Body of pancreas (tissue), 4 donors: ENCODE data around the gene CRISP1.

ENCODE experiments used
- POLR2A ChIP-seq, 3 donors: fragments of 450-650 bp; IDR thresholded peaks; one replicate each; pipeline ENCODE4 v1.6.1; 2016; ENCODE audit warnings: antibody characterized with exemption in 3 of 3, mild to moderate bottlenecking in 2 of 3
- TF ChIP-seq, protein P1 (sequence below), 7 experiments: fragments of 450-650 bp in 4 of 7; fragments of 200-600 bp in 3 of 7; sonication (generic) in 3 of 7; IDR thresholded peaks; one replicate each; pipeline ENCODE4 v1.5.1; 2016 to 2019; ENCODE audit warnings: antibody characterized with exemption in 7 of 7

DNA sequence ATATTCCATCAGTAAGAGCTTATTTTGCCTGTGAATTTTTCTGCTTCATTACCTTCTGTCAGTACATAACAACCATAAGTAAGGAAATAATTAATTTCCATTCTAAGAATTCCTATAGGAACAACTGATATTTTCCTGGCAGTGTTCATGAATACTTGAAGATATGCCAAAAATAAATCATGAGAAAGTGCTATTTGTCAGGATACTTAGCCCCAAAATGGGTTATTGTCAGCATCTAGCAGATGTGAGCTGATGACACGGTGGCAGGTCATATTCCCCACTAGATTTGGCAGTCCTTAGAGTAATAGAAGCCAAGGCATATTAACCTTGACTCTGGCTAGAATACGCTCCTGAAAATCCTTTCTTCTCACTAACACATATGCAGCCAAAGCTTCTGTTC lies 43.2 kb upstream of the CRISP1 start:
- TF ChIP-seq, protein P1, sequence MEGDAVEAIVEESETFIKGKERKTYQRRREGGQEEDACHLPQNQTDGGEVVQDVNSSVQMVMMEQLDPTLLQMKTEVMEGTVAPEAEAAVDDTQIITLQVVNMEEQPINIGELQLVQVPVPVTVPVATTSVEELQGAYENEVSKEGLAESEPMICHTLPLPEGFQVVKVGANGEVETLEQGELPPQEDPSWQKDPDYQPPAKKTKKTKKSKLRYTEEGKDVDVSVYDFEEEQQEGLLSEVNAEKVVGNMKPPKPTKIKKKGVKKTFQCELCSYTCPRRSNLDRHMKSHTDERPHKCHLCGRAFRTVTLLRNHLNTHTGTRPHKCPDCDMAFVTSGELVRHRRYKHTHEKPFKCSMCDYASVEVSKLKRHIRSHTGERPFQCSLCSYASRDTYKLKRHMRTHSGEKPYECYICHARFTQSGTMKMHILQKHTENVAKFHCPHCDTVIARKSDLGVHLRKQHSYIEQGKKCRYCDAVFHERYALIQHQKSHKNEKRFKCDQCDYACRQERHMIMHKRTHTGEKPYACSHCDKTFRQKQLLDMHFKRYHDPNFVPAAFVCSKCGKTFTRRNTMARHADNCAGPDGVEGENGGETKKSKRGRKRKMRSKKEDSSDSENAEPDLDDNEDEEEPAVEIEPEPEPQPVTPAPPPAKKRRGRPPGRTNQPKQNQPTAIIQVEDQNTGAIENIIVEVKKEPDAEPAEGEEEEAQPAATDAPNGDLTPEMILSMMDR (IDR thresholded peaks at IDR 0.05), result no peak
- TF ChIP-seq POLR2A (IDR thresholded peaks at IDR 0.05), result no peak
